Endometrial microvascular endothelial cells (primary cell): Measurements from ENCODE around the gene CYREN. TPM values are rescaled to one million over a fixed set of nuclear protein-coding genes. Genes with fewer than 3 reads are reported as not detected.
"Not testable (repeated sequence)": the region's sequence is repeated elsewhere in the genome, so short reads cannot be mapped to it uniquely, and the experiment has no call there.

Source experiments
- in situ Hi-C: cut with HindIII; loops from 2 replicates; pipeline ENCODE4 v1.10.0; 2017; ENCODE audit warnings: low sequenced_read_pairs, low pct_unique_long_range_greater_than_20kb; ENCODE audit errors: inconsistent ontology term
- total RNA-seq: library from RNA; depleted of rRNA; stranded (reverse); fragments of >200 nt; gene quantifications from one replicate; pipeline ENCODE4 v1.2.3, GENCODE V29; 2015; ENCODE audit errors: inconsistent ontology term

The CYREN gene
- total RNA-seq, 1 donor from 2014 or later, result 22.7 TPM

DNA sequence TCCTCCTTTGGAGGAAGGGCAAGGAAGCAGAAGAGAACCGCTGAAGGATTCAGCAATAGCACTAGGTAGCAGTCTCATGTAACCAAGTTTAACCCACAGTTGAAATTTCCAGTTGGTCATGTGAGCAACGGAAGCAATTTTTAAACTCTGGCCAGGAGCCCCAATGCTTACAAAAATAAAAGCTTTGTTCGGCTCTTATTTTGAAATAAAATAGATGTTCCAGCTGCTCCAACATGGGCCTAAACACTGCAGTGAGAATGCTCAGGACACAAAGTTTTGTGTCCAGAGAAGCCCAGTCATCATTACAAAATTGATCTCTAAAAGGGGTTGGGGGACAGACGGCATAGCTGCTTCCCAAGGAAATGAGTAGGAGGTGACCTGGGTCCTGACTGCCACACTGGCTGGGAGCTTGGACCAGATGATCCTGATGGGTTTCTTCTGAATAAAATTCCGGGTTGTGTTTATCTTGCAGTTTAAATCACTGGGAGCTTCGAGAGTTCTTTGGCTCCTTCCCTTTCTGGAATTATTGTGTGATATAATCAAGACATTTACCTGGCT lies 23.1 kb downstream of the CYREN start:
- in situ Hi-C loops, result no loop called here

DNA sequence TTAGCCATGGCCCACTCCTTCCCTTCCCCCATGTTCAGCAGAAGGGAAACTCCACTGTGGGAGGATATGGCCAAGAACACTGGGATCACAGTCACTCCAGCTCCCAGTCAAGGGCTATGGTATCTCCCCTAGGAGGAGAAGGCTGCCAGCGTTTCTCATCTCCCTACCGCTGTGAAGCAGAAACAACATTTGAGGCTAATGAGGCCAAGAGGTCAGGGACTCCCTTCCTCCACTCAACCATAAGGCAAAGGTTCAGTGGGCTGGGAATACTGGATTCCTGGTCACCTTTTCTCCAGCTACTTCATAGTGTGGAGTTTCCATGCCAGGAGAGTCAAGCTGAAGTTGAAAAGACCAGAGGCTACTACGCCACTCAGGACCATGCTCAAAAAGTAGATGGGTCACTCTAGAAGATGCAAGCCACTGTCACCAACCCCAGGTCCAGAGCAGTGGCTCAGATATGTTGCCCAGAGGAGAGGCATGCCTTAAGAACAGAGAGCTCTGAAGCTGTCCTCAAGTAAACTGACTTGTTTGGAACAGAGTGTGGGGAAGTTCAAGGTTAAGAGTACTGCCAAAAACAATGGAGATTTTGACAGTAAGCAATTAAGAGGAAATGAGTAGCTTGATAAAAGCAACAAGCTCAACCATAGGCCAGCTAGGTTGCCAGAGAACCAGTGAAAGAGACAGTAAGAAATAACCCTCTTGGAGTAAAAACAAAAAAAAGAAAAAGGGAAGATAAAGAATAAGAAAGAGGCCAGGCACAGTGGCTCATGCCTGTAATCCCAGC lies 26.4 kb downstream of the CYREN start:
- in situ Hi-C loops, result no loop called here

DNA sequence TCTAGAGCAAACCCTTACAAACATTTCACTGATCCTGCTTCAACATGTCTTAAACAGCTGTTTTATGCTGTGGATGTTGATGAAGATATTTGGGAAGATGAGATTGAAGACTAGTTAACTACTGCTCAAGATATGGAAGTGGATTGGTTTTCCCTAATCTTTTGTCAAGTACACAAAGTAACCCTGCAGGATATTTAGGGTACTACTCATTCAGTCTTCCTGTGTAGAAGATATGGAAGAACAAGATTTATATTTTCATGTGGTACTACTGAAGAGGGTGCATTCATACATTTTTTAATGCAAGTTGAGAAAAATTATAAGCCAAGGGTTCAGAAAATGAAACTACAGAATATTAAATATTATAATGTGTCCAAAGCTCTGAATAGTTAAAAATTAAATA lies 40.9 kb downstream of the CYREN start:
- in situ Hi-C loops, result no loop called here

DNA sequence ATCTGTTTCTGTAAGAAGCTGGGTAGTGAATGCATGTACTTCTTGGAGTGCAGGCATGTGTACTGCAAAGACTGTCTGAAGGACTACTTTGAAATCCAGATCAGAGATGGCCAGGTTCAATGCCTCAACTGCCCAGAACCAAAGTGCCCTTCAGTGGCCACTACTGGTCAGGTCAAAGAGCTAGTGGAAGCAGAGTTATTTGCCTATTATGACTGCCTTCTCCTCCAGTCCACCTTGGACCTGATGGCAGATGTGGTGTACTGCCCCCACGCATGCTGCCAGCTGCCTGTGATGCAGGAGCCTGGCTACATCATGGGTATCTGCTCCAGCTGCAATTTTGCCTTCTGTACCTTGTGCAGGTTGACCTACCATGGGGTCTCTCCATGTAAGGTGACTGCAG lies 41.6 kb downstream of the CYREN start:
- in situ Hi-C loops, result no loop called here

DNA sequence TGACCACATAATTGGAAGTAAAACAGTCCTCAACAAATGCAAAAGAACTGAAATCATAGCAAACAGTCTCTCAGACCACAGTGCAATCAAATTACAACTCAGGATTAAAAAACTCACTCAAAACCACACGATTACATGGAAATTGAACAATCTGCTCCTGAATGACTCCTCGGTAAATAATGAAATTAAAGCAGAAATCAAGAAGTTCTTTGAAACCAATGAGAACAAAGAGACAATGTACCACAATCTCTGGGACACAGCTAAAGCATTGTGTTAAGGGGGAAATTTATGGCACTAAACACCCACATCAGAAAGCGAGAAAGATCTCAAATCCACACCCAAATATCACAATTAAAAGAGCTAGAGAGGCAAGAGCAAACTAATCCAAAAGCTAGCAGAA lies 45.9 kb downstream of the CYREN start:
- in situ Hi-C loops, result not testable (repeated sequence)

DNA sequence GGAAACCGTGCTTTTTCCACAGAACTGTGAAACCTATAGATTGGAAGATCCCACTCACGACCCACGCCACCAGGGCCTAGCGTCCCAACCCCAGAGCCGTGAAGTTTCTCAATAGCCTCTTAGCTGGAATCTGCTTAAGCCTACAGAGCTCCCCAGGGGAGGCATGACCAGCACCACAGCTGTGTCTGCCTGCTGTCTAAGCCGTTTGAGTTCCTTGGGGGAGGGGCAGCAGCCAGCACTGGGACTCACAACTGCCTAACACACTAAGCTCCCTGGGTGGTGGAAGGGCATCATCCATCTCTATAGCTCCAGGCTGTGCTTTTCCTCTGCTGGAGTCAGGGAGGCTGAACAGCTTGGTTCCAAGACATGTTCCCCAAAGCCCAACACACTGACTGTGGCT lies 48.6 kb downstream of the CYREN start:
- in situ Hi-C loops, result no loop called here

DNA sequence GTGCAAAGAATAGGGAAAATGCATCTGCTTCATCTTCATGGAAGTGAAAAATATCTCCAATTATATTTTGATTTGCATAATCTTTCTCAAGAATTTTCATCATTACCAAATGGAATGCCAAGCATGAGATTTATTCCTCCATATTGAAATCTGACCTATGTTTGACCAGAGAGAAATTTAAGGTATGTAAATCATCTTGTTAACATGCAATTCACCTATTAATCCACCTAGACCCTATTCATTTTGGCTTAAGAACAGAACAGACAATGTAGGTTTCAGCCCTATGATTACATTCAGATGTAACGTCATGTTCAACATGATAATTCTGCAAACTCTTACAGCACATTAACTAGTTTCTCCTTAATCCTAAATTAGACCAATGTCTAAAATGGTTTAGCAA lies 53.4 kb downstream of the CYREN start:
- in situ Hi-C loops, result no loop called here

Other genes with a start within 250 kb of the CYREN start
- 0.56 TPM for gene AGBL3, start 184.2 kb downstream of the CYREN start, total RNA-seq
- 14.8 TPM for gene TMEM140, start 22.6 kb downstream of the CYREN start, total RNA-seq
- 4.8 TPM for gene WDR91, start 40.8 kb upstream of the CYREN start, total RNA-seq
- gene STRA8, start 63.1 kb upstream of the CYREN start, total RNA-seq, result not detected